Esophagus muscularis mucosa (tissue), 4 donors: ENCODE results near the gene SORCS2. TPM values are rescaled to one million over a fixed set of nuclear protein-coding genes. Genes with fewer than 3 reads are reported as not detected.
A peak's percentile ranks its signal among the peaks of the same experiment; 100 is the strongest.

Experiments used
- DNase-seq: peaks from one replicate; pipeline ENCODE4 v3.0.0-alpha.2; 2017; ENCODE audit errors: extremely low spot score
- H3K27ac ChIP-seq, 4 donors: fragments of 200-600 bp; sonication (generic); replicated peaks in 1 of 4; 1 replicate in 3 of 4; 2 replicates in 1 of 4; pipeline ENCODE4 v1.5.1; 2016 to 2019; ENCODE audit warnings: mild to moderate bottlenecking in 1 of 4
- H3K27me3 ChIP-seq, 4 donors: fragments of 200-600 bp; sonication (generic); one replicate each; pipeline versions ENCODE4 v1.5.1 to v1.6.0; 2016 to 2019
- H3K36me3 ChIP-seq, 4 donors: fragments of 200-600 bp; sonication (generic); one replicate each; pipeline ENCODE4 v1.5.1; 2016 to 2019
- H3K4me1 ChIP-seq, 4 donors: fragments of 200-600 bp; sonication (generic); one replicate each; pipeline ENCODE4 v1.5.1; 2016 to 2019
- H3K4me3 ChIP-seq, 4 donors: fragments of 200-600 bp; sonication (generic); 1 replicate in 2 of 4; 2 replicates in 2 of 4; pipeline ENCODE4 v1.5.1; 2016 to 2019; ENCODE audit warnings: mild to moderate bottlenecking in 4 of 4, moderate library complexity in 1 of 4
- H3K9me3 ChIP-seq, 4 donors: fragments of 200-600 bp; sonication (generic); 1 replicate in 3 of 4; 2 replicates in 1 of 4; pipeline ENCODE4 v1.5.1; 2016 to 2019
- CTCF ChIP-seq, 3 experiments: fragments of 200-600 bp in 2 of 3; fragments of 450-650 bp in 1 of 3; sonication (generic) in 2 of 3; IDR thresholded peaks; one replicate each; pipeline ENCODE4 v1.5.1; 2017 to 2019; ENCODE audit warnings: antibody characterized with exemption in 3 of 3, mild to moderate bottlenecking in 2 of 3, moderate library complexity in 1 of 3
- EP300 ChIP-seq: sonication (generic); formaldehyde crosslinking; IDR thresholded peaks from one replicate; pipeline ENCODE4 v1.6.1; 2017; ENCODE audit warnings: antibody characterized with exemption
- POLR2A ChIP-seq: fragments of 450-650 bp; IDR thresholded peaks from one replicate; pipeline ENCODE4 v1.6.1; 2017; ENCODE audit warnings: antibody characterized with exemption, moderate library complexity, mild to moderate bottlenecking, low read depth
- POLR2AphosphoS5 ChIP-seq, 2 donors: sonication (generic); formaldehyde crosslinking; IDR thresholded peaks; one replicate each; pipeline ENCODE4 v1.6.1; 2017; ENCODE audit warnings: antibody characterized with exemption in 2 of 2
- WGBS: methylation state at CpG from one replicate; pipeline ENCODE4 v1.1.5; 2018; 5-methylcytosine and 5-hydroxymethylcytosine counted together
- intact Hi-C: fragments of 100-400 bp; cut with DNase I; formaldehyde crosslinking; loops from one replicate; pipeline ENCODE4 v1.15.1; 2023
- total RNA-seq, 4 donors: library from RNA; depleted of rRNA; stranded (reverse); fragments of >200 nt; gene quantifications; one replicate each; pipeline versions ENCODE4 v1.1.0 to v1.2.1, GENCODE V29; 2016

Gene SORCS2
- total RNA-seq, 4 donors from 2014 or later = 3.3 to 10.1 (median 4.3) TPM

GRCh38 chr4:7326693-7327340 is 134.5 kb downstream of the SORCS2 start:
- intact Hi-C loops = no loop called here
- Histone ChIP-seq H3K27me3 (no peaks in the 10 kb centered on the region), H3K4me1 (peaks cover 5 to 38% (median 32%) of the 10 kb centered on the region in 4 donors), H3K4me3 (no peak overlapping the region), H3K9me3 (no peaks in the 10 kb centered on the region), H3K36me3 (no peaks in the 10 kb centered on the region), H3K27ac (no peak overlapping the region)
- DNase-seq = no peak
- WGBS = 64% methylated on average over 4 of the region's 20 CpGs
- TF ChIP-seq EP300 (no peak), POLR2AphosphoS5 (IDR thresholded peaks at IDR 0.05) (no peak), CTCF (IDR thresholded peaks at IDR 0.05) (no peak), POLR2A (no peak)

- intact Hi-C loops = no loop called here
- Histone ChIP-seq H3K27ac (no peak overlapping the region), H3K4me3 (no peak overlapping the region), H3K4me1 (peaks cover 9 to 39% (median 34%) of the 10 kb centered on the region in 4 donors), H3K27me3 (no peaks in the 10 kb centered on the region), H3K9me3 (no peaks in the 10 kb centered on the region), H3K36me3 (no peaks in the 10 kb centered on the region)
- DNase-seq = no peak
- WGBS = 56% methylated on average over 12 of the region's 17 CpGs
- TF ChIP-seq EP300 = no peak
- TF ChIP-seq CTCF (IDR thresholded peaks at IDR 0.05) = no peak
- no peak for TF ChIP-seq POLR2A
- TF ChIP-seq POLR2AphosphoS5 (IDR thresholded peaks at IDR 0.05) = no peak
Observed at GRCh38 chr4:7327341-7327885, 135.1 kb downstream of the SORCS2 start.

DNA sequence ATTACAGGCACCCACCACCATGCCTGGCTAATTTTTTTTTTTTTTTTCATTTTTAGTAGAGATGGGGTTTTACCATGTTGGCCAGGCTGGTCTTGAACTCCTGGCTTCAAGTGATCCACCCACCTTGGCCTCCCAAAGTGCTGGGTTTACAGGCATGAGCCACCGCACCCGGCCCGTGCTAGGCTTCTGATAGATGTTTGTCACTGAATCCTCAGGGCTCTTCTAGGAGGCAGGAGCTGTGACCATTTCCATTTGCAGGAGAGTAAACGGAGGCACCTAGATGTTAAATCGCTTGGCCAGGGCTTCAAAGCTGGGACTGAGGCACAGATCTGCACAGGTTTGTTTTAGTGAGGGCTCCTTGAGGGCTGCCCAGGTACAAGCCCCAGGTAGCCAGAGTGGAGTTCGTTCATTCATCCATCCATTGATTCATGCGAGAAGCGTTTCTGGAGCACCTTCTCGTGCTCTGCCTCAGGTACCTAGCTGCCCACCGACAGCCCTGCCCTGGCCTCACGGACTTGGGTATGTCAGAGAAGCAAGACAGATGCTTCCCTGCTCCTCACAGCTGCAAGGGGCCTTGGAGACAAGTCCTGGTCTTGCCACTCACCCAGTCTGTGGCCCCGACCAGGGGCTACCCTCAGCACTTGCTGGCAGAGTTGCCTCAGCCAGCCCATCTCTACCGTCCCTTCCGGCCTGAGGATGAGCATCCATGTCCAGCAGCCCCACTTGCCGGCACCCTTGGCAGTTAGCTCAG is 136.0 kb downstream of the SORCS2 start:
- Histone ChIP-seq H3K9me3 (no peaks in the 10 kb centered on the region), H3K4me1 (peaks cover 9 to 43% (median 36%) of the 10 kb centered on the region in 4 donors), H3K27me3 (no peaks in the 10 kb centered on the region), H3K27ac (no peak overlapping the region), H3K4me3 (no peak overlapping the region), H3K36me3 (no peaks in the 10 kb centered on the region)
- intact Hi-C loops = no loop called here
- DNase-seq = no peak
- WGBS = 91% methylated on average over 9 of the region's 15 CpGs
- TF ChIP-seq CTCF (IDR thresholded peaks at IDR 0.05) = no peak
- no peak for TF ChIP-seq POLR2AphosphoS5 (IDR thresholded peaks at IDR 0.05)
- no peak for TF ChIP-seq EP300
- TF ChIP-seq POLR2A = no peak

- Histone ChIP-seq H3K9me3 (no peaks in the 10 kb centered on the region), H3K27me3 (no peaks in the 10 kb centered on the region), H3K4me3 (no peak overlapping the region), H3K4me1 (peaks cover 9 to 50% (median 39%) of the 10 kb centered on the region in 4 donors), H3K36me3 (no peaks in the 10 kb centered on the region), H3K27ac (peak overlapping the region in 2 of 4 donors; percentile 10 to 13)
- intact Hi-C loops = no loop called here
- no peak for TF ChIP-seq CTCF (IDR thresholded peaks at IDR 0.05)
- DNase-seq = no peak
- 79% methylated on average over 11 of the region's 22 CpGs for WGBS
Observed at GRCh38 chr4:7328913-7329638, 136.7 kb downstream of the SORCS2 start.
